Liver (tissue), 9 donors: Measurements from ENCODE around the gene MRPL41. TPM values are rescaled to one million over a fixed set of nuclear protein-coding genes. Genes with fewer than 3 reads are reported as not detected.
"Not testable (repeated sequence)": the region's sequence is repeated elsewhere in the genome, so short reads cannot be mapped to it uniquely, and the experiment has no call there.

Experiments
- DNase-seq: peaks from one replicate; pipeline ENCODE4 v3.0.0-alpha.2; 2017; ENCODE audit warnings: low spot score
- H3K27ac ChIP-seq, 2 donors: one replicate each; pipeline ENCODE4 v1.7.0; 2013; ENCODE audit warnings: inconsistent platforms in 2 of 2, low read length in 2 of 2, control low read depth in 1 of 2, low read depth in 1 of 2, mild to moderate bottlenecking in 1 of 2
- H3K27me3 ChIP-seq, 4 donors: one replicate each; pipeline versions ENCODE4 v1.6.1 to v1.7.0; 2013; ENCODE audit warnings: low read length in 3 of 4, inconsistent platforms in 1 of 4, mild to moderate bottlenecking in 1 of 4, moderate library complexity in 1 of 4; ENCODE audit not compliant: control insufficient read depth in 4 of 4, insufficient read depth in 4 of 4
- H3K36me3 ChIP-seq, 4 donors: one replicate each; pipeline versions ENCODE4 v1.6.1 to v1.7.0; 2013; ENCODE audit warnings: low read length in 3 of 4, mild to moderate bottlenecking in 3 of 4, low read depth in 1 of 4, moderate library complexity in 1 of 4; ENCODE audit not compliant: control insufficient read depth in 4 of 4, insufficient read depth in 3 of 4
- H3K4me1 ChIP-seq, 4 donors: one replicate each; pipeline versions ENCODE4 v1.6.1 to v1.7.0; 2013; ENCODE audit warnings: low read length in 3 of 4, mild to moderate bottlenecking in 3 of 4, moderate library complexity in 1 of 4; ENCODE audit not compliant: control insufficient read depth in 4 of 4, insufficient read depth in 4 of 4
- H3K4me3 ChIP-seq, 3 donors: one replicate each; pipeline versions ENCODE4 v1.6.1 to v1.7.0; 2013; ENCODE audit warnings: low read length in 3 of 3, control low read depth in 1 of 3, low read depth in 1 of 3, mild to moderate bottlenecking in 1 of 3
- H3K9ac ChIP-seq, 2 donors: one replicate each; pipeline ENCODE4 v1.7.0; 2013; ENCODE audit warnings: low read length in 2 of 2, mild to moderate bottlenecking in 2 of 2, moderate library complexity in 2 of 2, control low read depth in 1 of 2, low read depth in 1 of 2
- H3K9me3 ChIP-seq, 4 donors: one replicate each; pipeline versions ENCODE4 v1.6.1 to v1.7.0; 2013; ENCODE audit warnings: low read length in 3 of 4; ENCODE audit not compliant: control insufficient read depth in 4 of 4
- EGR1 ChIP-seq, 2 donors: IDR thresholded peaks; 2 replicates each; pipeline ENCODE4 v1.6.1; 2016 to 2018; ENCODE audit warnings: antibody characterized with exemption in 2 of 2, low read depth in 2 of 2
- GABPA ChIP-seq, 2 donors: IDR thresholded peaks in 1 of 2; conservative IDR thresholded peaks in 1 of 2; 2 replicates each; pipeline ENCODE4 v1.6.1; 2016; ENCODE audit warnings: antibody characterized with exemption in 2 of 2, mild to moderate bottlenecking in 1 of 2, moderate library complexity in 1 of 2
- HNF4G ChIP-seq: IDR thresholded peaks from 2 replicates; pipeline ENCODE4 v1.6.1; 2016; ENCODE audit warnings: antibody characterized with exemption
- NR2F2 ChIP-seq: IDR thresholded peaks from 2 replicates; pipeline ENCODE4 v1.6.1; 2016; ENCODE audit warnings: antibody characterized with exemption
- RXRA ChIP-seq, 2 donors: IDR thresholded peaks; 2 replicates each; pipeline ENCODE4 v1.6.1; 2017 to 2018; ENCODE audit warnings: antibody characterized with exemption in 2 of 2, mild to moderate bottlenecking in 1 of 2
- SP1 ChIP-seq: IDR thresholded peaks from 2 replicates; pipeline ENCODE4 v1.6.1; 2018; ENCODE audit warnings: antibody characterized with exemption, mild to moderate bottlenecking
- WGBS: extraction: QIAGEN DNeasy Blood & Tissue Kit; methylation state at CpG from one replicate; pipeline ENCODE4 v1.1.7; 2013; 5-methylcytosine and 5-hydroxymethylcytosine counted together
- polyA plus RNA-seq, 2 donors: library from polyadenylated mRNA; stranded (reverse) in 1 of 2; unstranded in 1 of 2; fragments of 200-250 nt in 1 of 2; fragments of >200 nt in 1 of 2; fragmentation: Nextera tagmentation in 1 of 2; extraction: Ambion mirVana in 1 of 2; gene quantifications; one replicate each; pipeline versions ENCODE4 v1.2.1 to v1.2.3, GENCODE V29; 2013 to 2015
- total RNA-seq, 2 donors: library from RNA; depleted of rRNA; stranded (reverse); fragments of >200 nt; gene quantifications; one replicate each; pipeline ENCODE4 v1.2.3, GENCODE V29; 2014
- TF ChIP-seq, protein P1 (sequence below): IDR thresholded peaks from 2 replicates; pipeline ENCODE4 v1.6.1; 2016; ENCODE audit warnings: antibody characterized with exemption, mild to moderate bottlenecking
- TF ChIP-seq, protein P2 (sequence below): fragments of 150-350 bp; IDR thresholded peaks from 2 replicates; pipeline ENCODE4 v1.5.1; 2017; ENCODE audit warnings: improper control_type of control experiment, low read depth, low read length; ENCODE audit not compliant: missing input control
- TF ChIP-seq, protein P3 (sequence below): IDR thresholded peaks from 2 replicates; pipeline ENCODE4 v1.6.1; 2016; ENCODE audit warnings: antibody characterized with exemption
- donor health status: healthy.
- donor health status: healthy.
- donor health status: healthy.
- donor health status: healthy.
- donor health status: healthy.

Gene MRPL41
- total and polyA plus RNA-seq, 4 donors, result 31.7 to 120 (median 49.3) TPM

DNA sequence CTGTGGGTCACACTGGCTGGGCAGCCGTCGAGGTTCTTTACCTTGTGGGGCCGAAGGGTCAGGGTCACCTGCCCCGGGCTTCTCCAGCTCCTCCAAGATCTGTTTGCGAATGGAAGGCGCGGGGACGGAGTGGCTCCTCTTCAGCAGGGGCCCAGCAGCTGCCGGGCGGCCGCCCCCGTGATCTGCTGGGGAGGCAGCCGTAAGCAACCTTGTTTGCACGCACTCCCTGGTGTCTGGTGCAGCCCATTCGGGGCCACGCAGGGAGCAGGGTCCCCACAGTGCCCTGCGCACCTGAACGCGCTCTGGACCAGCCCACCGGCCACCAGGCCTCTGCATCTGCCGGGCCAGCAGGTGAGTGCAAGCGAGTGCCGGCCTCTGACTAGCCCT is 36.3 kb upstream of the MRPL41 start (continued):
- TF ChIP-seq, protein P1, sequence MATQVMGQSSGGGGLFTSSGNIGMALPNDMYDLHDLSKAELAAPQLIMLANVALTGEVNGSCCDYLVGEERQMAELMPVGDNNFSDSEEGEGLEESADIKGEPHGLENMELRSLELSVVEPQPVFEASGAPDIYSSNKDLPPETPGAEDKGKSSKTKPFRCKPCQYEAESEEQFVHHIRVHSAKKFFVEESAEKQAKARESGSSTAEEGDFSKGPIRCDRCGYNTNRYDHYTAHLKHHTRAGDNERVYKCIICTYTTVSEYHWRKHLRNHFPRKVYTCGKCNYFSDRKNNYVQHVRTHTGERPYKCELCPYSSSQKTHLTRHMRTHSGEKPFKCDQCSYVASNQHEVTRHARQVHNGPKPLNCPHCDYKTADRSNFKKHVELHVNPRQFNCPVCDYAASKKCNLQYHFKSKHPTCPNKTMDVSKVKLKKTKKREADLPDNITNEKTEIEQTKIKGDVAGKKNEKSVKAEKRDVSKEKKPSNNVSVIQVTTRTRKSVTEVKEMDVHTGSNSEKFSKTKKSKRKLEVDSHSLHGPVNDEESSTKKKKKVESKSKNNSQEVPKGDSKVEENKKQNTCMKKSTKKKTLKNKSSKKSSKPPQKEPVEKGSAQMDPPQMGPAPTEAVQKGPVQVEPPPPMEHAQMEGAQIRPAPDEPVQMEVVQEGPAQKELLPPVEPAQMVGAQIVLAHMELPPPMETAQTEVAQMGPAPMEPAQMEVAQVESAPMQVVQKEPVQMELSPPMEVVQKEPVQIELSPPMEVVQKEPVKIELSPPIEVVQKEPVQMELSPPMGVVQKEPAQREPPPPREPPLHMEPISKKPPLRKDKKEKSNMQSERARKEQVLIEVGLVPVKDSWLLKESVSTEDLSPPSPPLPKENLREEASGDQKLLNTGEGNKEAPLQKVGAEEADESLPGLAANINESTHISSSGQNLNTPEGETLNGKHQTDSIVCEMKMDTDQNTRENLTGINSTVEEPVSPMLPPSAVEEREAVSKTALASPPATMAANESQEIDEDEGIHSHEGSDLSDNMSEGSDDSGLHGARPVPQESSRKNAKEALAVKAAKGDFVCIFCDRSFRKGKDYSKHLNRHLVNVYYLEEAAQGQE, result no peak
- TF ChIP-seq NR2F2 (no peak), HNF4G (no peak)

DNA sequence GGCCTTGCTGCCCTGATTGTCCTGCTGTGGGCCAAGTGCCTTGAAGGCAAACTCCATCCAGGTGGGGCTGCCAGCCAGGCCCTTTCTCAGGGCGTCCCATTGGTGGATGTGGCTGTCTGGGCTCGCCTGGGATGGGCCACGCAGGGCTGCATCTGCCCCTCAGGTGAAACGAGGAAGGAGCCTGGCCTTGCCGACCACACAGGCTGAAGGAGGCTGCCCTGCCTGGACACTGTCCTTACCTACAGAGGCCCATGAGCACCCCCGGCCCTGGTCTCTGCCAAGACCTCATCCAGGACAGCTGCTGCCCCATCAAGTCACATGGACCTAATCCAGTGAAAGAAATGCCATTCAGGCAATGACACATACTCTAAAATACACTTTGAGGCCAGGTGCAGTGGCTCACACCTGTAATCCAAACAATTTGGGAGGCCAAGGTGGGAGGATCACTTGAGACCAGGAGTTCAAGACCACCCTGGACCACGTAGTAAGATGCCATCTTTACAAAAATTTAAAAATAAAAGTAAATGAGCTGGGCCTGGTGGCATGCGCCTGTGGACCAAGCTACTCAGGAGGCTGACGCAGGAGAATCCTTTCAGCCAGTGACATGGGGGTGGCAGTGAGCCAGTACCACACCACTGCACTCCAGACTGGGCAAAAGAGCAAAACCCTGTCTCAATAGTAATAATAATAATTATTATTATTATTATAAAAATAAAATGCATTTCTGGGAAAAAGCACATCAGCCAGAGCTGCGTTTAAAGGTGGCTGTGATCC is 35.3 kb upstream of the MRPL41 start:
- Histone ChIP-seq H3K27me3 (no peaks in the 10 kb centered on the region), H3K9me3 (no peaks in the 10 kb centered on the region), H3K9ac (no peak overlapping the region), H3K36me3 (peaks cover 0 to 9% (median 4%) of the 10 kb centered on the region in 4 donors), H3K27ac (no peak overlapping the region), H3K4me3 (no peak overlapping the region), H3K4me1 (no peaks in the 10 kb centered on the region)
- WGBS, result 94% methylated on average over 10 of the region's 10 CpGs
- no peak for DNase-seq
- TF ChIP-seq, protein P2, sequence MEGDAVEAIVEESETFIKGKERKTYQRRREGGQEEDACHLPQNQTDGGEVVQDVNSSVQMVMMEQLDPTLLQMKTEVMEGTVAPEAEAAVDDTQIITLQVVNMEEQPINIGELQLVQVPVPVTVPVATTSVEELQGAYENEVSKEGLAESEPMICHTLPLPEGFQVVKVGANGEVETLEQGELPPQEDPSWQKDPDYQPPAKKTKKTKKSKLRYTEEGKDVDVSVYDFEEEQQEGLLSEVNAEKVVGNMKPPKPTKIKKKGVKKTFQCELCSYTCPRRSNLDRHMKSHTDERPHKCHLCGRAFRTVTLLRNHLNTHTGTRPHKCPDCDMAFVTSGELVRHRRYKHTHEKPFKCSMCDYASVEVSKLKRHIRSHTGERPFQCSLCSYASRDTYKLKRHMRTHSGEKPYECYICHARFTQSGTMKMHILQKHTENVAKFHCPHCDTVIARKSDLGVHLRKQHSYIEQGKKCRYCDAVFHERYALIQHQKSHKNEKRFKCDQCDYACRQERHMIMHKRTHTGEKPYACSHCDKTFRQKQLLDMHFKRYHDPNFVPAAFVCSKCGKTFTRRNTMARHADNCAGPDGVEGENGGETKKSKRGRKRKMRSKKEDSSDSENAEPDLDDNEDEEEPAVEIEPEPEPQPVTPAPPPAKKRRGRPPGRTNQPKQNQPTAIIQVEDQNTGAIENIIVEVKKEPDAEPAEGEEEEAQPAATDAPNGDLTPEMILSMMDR, result no peak
- TF ChIP-seq, protein P1, result no peak
- no peak for TF ChIP-seq SP1
- TF ChIP-seq, protein P3, sequence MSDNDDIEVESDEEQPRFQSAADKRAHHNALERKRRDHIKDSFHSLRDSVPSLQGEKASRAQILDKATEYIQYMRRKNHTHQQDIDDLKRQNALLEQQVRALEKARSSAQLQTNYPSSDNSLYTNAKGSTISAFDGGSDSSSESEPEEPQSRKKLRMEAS, result no peak
- no peak for TF ChIP-seq RXRA (IDR thresholded peaks at IDR 0.05)
- no peak for TF ChIP-seq EGR1 (IDR thresholded peaks at IDR 0.05; ENCODE audit: low read depth in 2 of 2)
- TF ChIP-seq GABPA (IDR thresholded peaks at IDR 0.05 in 1 of 2, conservative IDR thresholded peaks at IDR 0.05 in 1 of 2), result no peak
- TF ChIP-seq NR2F2, result no peak

DNA sequence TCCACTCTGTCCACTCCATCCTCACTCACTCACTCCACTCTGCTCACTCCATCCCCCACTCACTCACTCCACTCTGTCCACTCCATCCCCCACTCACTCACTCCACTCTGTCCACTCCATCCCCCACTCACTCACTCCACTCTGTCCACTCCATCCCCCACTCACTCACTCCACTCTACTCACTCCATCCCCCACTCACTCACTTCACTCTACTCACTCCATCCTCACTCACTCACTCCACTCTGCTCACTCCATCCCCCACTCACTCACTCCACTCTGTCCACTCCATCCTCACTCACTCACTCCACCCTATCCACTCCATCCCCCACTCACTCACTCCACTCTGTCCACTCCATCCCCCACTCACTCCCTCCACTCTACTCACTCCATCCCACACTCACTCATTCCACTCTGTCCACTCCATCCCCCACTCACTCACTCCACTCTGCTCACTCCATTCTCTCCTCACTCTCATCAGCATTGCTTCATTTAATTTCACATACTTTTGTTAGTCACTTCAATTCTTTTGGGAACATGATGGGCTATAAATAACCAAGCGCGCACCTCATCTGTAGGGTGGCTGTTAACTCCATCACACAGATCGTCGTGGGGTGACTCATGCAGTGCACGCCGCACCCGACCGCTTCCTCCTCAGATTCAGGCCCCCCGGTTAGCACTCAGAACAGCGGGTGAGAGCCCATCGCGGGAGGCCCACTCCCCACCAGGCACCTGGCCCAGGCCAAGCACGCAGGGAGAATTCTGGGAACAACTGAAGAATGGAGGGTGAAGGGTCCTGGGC is 32.8 kb upstream of the MRPL41 start:
- not testable (repeated sequence) for H3K36me3 ChIP-seq, H3K27me3 ChIP-seq, H3K9me3 ChIP-seq, DNase-seq, H3K4me3 ChIP-seq, H3K27ac ChIP-seq, H3K9ac ChIP-seq, H3K4me1 ChIP-seq
- WGBS, result 94% methylated on average over 13 of the region's 13 CpGs
